Endothelial cell of umbilical vein (primary cell): Measurements from ENCODE around the gene CCDC82. TPM values are rescaled to one million over a fixed set of nuclear protein-coding genes. Genes with fewer than 3 reads are reported as not detected.

Experiments used
- BruUV-seq: library from RNA; stranded (reverse); fragments of 400-500 nt; replicated peaks from 2 replicates; lab custom pipeline; 2021; lab: Mats Ljungman, UMichigan
- CTCF ChIA-PET: fragments of 300-600, 350-600 bp; sonication (Branson Sonifier 250); formaldehyde crosslinking; loops from one replicate; lab custom pipeline; 2021; ENCODE audit warnings: antibody characterized with exemption, inconsistent platforms; lab: Charles Lee
- POLR2A ChIA-PET: fragments of 300-600, 350-600 bp; sonication (Branson Sonifier 250); formaldehyde crosslinking; loops from one replicate; lab custom pipeline; 2021; ENCODE audit warnings: antibody characterized with exemption, inconsistent platforms; lab: Charles Lee
- DNase-seq: peaks from one replicate; pipeline ENCODE4 v3.0.0-alpha.2; 2011; ENCODE audit warnings: low read depth, low spot score
- FAIRE-seq: peaks from 2 replicates; lab custom pipeline; 2011; peaks lifted over from hg19 to GRCh38; lab: Jason Lieb, UNC
- H2AFZ ChIP-seq: 2 replicates; pipeline ENCODE4 v1.6.0; 2012; ENCODE audit warnings: low read depth, low read length, control low read depth, inconsistent platforms
- H3K27ac ChIP-seq: 2 replicates; pipeline ENCODE4 v1.5.1; 2011; ENCODE audit warnings: low read depth, mild to moderate bottlenecking, control low read depth, low read length, moderate library complexity; ENCODE audit not compliant: insufficient read depth
- H3K27me3 ChIP-seq, 2 experiments: 2 replicates each; pipeline versions ENCODE4 v1.6.0 to v1.6.1; 2011; ENCODE audit warnings: low read length in 2 of 2, mixed read lengths in 1 of 2; ENCODE audit not compliant: control insufficient read depth in 2 of 2, insufficient read depth in 2 of 2
- H3K36me3 ChIP-seq, 2 experiments: 2 replicates in 1 of 2; 3 replicates in 1 of 2; pipeline ENCODE4 v1.5.1; 2011; ENCODE audit warnings: low read length in 2 of 2, mild to moderate bottlenecking in 1 of 2, moderate library complexity in 1 of 2; ENCODE audit not compliant: control insufficient read depth in 2 of 2, insufficient read depth in 2 of 2; ENCODE audit errors: extremely low read depth in 1 of 2
- H3K4me1 ChIP-seq: 3 replicates; pipeline ENCODE4 v1.5.1; 2011; ENCODE audit warnings: mild to moderate bottlenecking, low read length; ENCODE audit not compliant: control insufficient read depth, insufficient read depth; ENCODE audit errors: extremely low read depth
- H3K4me2 ChIP-seq: 2 replicates; pipeline ENCODE4 v1.6.1; 2011; ENCODE audit warnings: low read length, control low read depth, mixed read lengths; ENCODE audit not compliant: insufficient read depth
- H3K4me3 ChIP-seq, 3 experiments: fragments of 200-600 bp in 1 of 3; sonication (generic), shearing (Covaris generic) in 1 of 3; replicated peaks in 1 of 3; 2 replicates each; pipeline ENCODE4 v1.5.1; 2011 to 2016; ENCODE audit warnings: control low read depth in 3 of 3, low read length in 3 of 3, mild to moderate bottlenecking in 2 of 3, inconsistent platforms in 1 of 3, low read depth in 1 of 3, moderate library complexity in 1 of 3; ENCODE audit not compliant: insufficient read depth in 1 of 3
- H3K79me2 ChIP-seq: 2 replicates; pipeline ENCODE4 v1.6.0; 2012; ENCODE audit warnings: low read length, inconsistent platforms; ENCODE audit not compliant: control insufficient read depth, insufficient read depth
- H3K9ac ChIP-seq: replicated peaks from 2 replicates; pipeline ENCODE3; 2011; ENCODE audit warnings: low read length, control low read depth; ENCODE audit not compliant: insufficient read depth; ENCODE audit errors: extremely low read depth
- H3K9me1 ChIP-seq: replicated peaks from 3 replicates; pipeline ENCODE4 v1.6.0; 2011; ENCODE audit warnings: mild to moderate bottlenecking, low read length; ENCODE audit not compliant: control insufficient read depth, insufficient read depth; ENCODE audit errors: extremely low read depth
- H3K9me3 ChIP-seq: replicated peaks from 2 replicates; pipeline ENCODE4 v1.5.1; 2012; ENCODE audit warnings: low read length, inconsistent platforms; ENCODE audit not compliant: control insufficient read depth, insufficient read depth
- H4K20me1 ChIP-seq: replicated peaks from 2 replicates; pipeline ENCODE3; 2011; ENCODE audit warnings: mild to moderate bottlenecking, low read length; ENCODE audit not compliant: control insufficient read depth, insufficient read depth; ENCODE audit errors: extremely low read depth
- CTCF ChIP-seq, 2 donors: IDR thresholded peaks; 1 replicate in 1 of 2; 2 replicates in 1 of 2; pipeline ENCODE4 v1.5.1; 2011; ENCODE audit warnings: low read length in 2 of 2, mild to moderate bottlenecking in 2 of 2, moderate library complexity in 2 of 2, control low read depth in 1 of 2, inconsistent platforms in 1 of 2, low read depth in 1 of 2; ENCODE audit not compliant: insufficient read depth in 1 of 2; ENCODE audit errors: extremely low read depth in 1 of 2
- EZH2 ChIP-seq: IDR thresholded peaks from 2 replicates; pipeline ENCODE4 v1.6.1; 2012; ENCODE audit warnings: borderline replicate concordance, low read depth, mild to moderate bottlenecking, moderate library complexity, low read length, inconsistent platforms; ENCODE audit not compliant: severe bottlenecking
- FOS ChIP-seq: IDR thresholded peaks from 2 replicates; pipeline ENCODE4 v1.6.1; 2011; ENCODE audit warnings: mild to moderate bottlenecking, low read length, moderate library complexity, borderline replicate concordance; ENCODE audit not compliant: insufficient read depth
- GATA2 ChIP-seq: IDR thresholded peaks from 2 replicates; pipeline ENCODE4 v1.7.0; 2011; ENCODE audit warnings: low read depth, mild to moderate bottlenecking, moderate library complexity, mixed read lengths, low read length; ENCODE audit not compliant: insufficient read length, insufficient read depth
- JUN ChIP-seq: IDR thresholded peaks from 2 replicates; pipeline ENCODE4 v1.6.1; 2011; ENCODE audit warnings: borderline replicate concordance, low read depth; ENCODE audit not compliant: insufficient read length, insufficient read depth
- MAX ChIP-seq: IDR thresholded peaks from 2 replicates; pipeline ENCODE4 v1.6.1; 2011; ENCODE audit not compliant: insufficient read depth, insufficient read length
- MYC ChIP-seq: IDR thresholded peaks from one replicate; pipeline ENCODE4 v1.6.1; 2011; ENCODE audit warnings: mild to moderate bottlenecking, low read depth, low read length
- POLR2A ChIP-seq: IDR thresholded peaks from 2 replicates; pipeline ENCODE4 v1.6.1; 2012; ENCODE audit warnings: low read depth, mild to moderate bottlenecking, control low read depth, low read length
- POLR2AphosphoS5 ChIP-seq: IDR thresholded peaks from 2 replicates; pipeline ENCODE4 v1.6.1; 2012; ENCODE audit warnings: low read depth, mild to moderate bottlenecking, control low read depth, low read length, moderate library complexity; ENCODE audit not compliant: insufficient read depth
- dilution Hi-C: fragments of 300-500 bp; cut with MboI; formaldehyde crosslinking; loops from one replicate; pipeline ENCODE4 v1.15.0; 2019; ENCODE audit warnings: low sequenced_read_pairs; ENCODE audit not compliant: extremely low pct_ligation_motif_present
- intact Hi-C: fragments of 100-400 bp; cut with micrococcal nuclease; formaldehyde crosslinking; loops from one replicate; pipeline ENCODE4 v1.10.0; 2022
- polyA plus RNA-seq, 4 experiments: library from polyadenylated mRNA; depleted of rRNA in 3 of 4; stranded (reverse) in 3 of 4; unstranded in 1 of 4; fragments of >200 nt; gene quantifications; 2 replicates each; pipeline versions ENCODE4 v1.2.1 to v1.2.3, GENCODE V29; 2011 to 2012; ENCODE audit warnings: missing spikeins in 1 of 4
- total RNA-seq: library from RNA; stranded (reverse); gene quantifications from 2 replicates; pipeline ENCODE4 v1.2.3, GENCODE V29; 2021

Gene CCDC82
- total and polyA plus RNA-seq, 2 donors (not counting 3 experiments of a cell fraction or from before 2014, with no cell fraction given): 8.1 to 33.4 TPM

- dilution Hi-C loops: no loop called here
- no peaks in the 10 kb centered on the region for H3K9me3 ChIP-seq
- H3K9me1 ChIP-seq: no peaks in the 10 kb centered on the region
- H4K20me1 ChIP-seq: no peaks in the 10 kb centered on the region
- intact Hi-C loops: no loop called here
- DNase-seq (no peak), FAIRE-seq (no peak)
- H3K79me2 ChIP-seq: no peaks in the 10 kb centered on the region
- H3K4me1 ChIP-seq: no peaks in the 10 kb centered on the region
- H3K9ac ChIP-seq: no peak overlapping the region
- TF ChIP-seq EZH2 (no peak), GATA2 (no peak), CTCF (IDR thresholded peaks at IDR 0.05; ENCODE audit: extremely low read depth in 1 of 2, insufficient read depth in 1 of 2, low read depth in 1 of 2, low read length in 2 of 2) (no peak), JUN (no peak), POLR2AphosphoS5 (no peak), POLR2A (no peak), FOS (no peak), MAX (no peak), MYC (no peak)
- no peaks in the 10 kb centered on the region for H3K27me3 ChIP-seq
- CTCF ChIA-PET: no interaction called here
- BruUV-seq: no TSS peak
- no peak overlapping the region for H3K4me3 ChIP-seq
- POLR2A ChIA-PET: interaction anchor here (0.6 kb wide), 1 partner anchor 302 kb away, joined by 3 read pairs; no protein-coding TSS in a partner anchor
- no peak overlapping the region for H2AFZ ChIP-seq
- H3K4me2 ChIP-seq: no peak overlapping the region
- H3K27ac ChIP-seq: no peak overlapping the region
- peaks cover 2% of the 10 kb centered on the region in 2 experiments for H3K36me3 ChIP-seq
Observed at GRCh38 chr11:96358321-96358720, 31.4 kb downstream of the CCDC82 start.
